GM23338 (cell line): Measurements from ENCODE around the gene ASTL. TPM values are rescaled to one million over a fixed set of nuclear protein-coding genes. Genes with fewer than 3 reads are reported as not detected.
A peak's percentile ranks its signal among the peaks of the same experiment; 100 is the strongest.

Experiments
- ATAC-seq: fragments of 200-7000 bp; cut with Tn5 transposase; 3 replicates; pipeline ENCODE4 v1.9.1; 2020
- DNase-seq: peaks from one replicate; pipeline ENCODE4 v3.0.0-alpha.2; 2015; ENCODE audit warnings: low spot score
- H2AFZ ChIP-seq: fragments of 200-600 bp; sonication (generic); 2 replicates; pipeline ENCODE4 v1.8.0; 2016; ENCODE audit warnings: antibody characterized with exemption, mild to moderate bottlenecking, moderate library complexity
- H3F3A ChIP-seq: fragments of 200-600 bp; sonication (generic); replicated peaks from 2 replicates; pipeline ENCODE4 v1.8.0; 2017; ENCODE audit warnings: antibody characterized with exemption, mixed run types, low read depth
- H3K27ac ChIP-seq: fragments of 200-600 bp; sonication (generic); 2 replicates; pipeline ENCODE4 v1.6.1; 2016; ENCODE audit warnings: low read depth
- H3K27me3 ChIP-seq: fragments of 200-600 bp; sonication (generic); 2 replicates; pipeline ENCODE4 v1.8.0; 2016; ENCODE audit warnings: mild to moderate bottlenecking, mixed run types, moderate library complexity; ENCODE audit not compliant: insufficient read depth
- H3K36me3 ChIP-seq: fragments of 200-600 bp; sonication (generic); 2 replicates; pipeline ENCODE4 v1.8.0; 2016; ENCODE audit warnings: mild to moderate bottlenecking; ENCODE audit not compliant: insufficient read depth
- H3K4me1 ChIP-seq: fragments of 200-600 bp; sonication (generic); 2 replicates; pipeline ENCODE4 v1.8.0; 2016; ENCODE audit warnings: mild to moderate bottlenecking, moderate library complexity; ENCODE audit not compliant: insufficient read depth
- H3K4me2 ChIP-seq: fragments of 200-600 bp; sonication (generic); 2 replicates; pipeline ENCODE4 v1.7.1; 2017; ENCODE audit warnings: mixed run types
- H3K4me3 ChIP-seq: fragments of 200-600 bp; sonication (generic); 2 replicates; pipeline ENCODE4 v1.6.1; 2016; ENCODE audit warnings: mixed run types
- H3K79me2 ChIP-seq: fragments of 200-600 bp; sonication (generic); replicated peaks from 2 replicates; pipeline ENCODE4 v1.8.0; 2017; ENCODE audit warnings: mild to moderate bottlenecking; ENCODE audit not compliant: insufficient read depth
- H3K9me2 ChIP-seq: fragments of 200-600 bp; sonication (generic); 2 replicates; pipeline ENCODE4 v1.8.0; 2017; ENCODE audit not compliant: insufficient read depth
- H4K20me1 ChIP-seq: fragments of 200-600 bp; sonication (generic); replicated peaks from 2 replicates; pipeline ENCODE4 v1.8.0; 2017; ENCODE audit warnings: mild to moderate bottlenecking; ENCODE audit not compliant: insufficient read depth
- H3K27ac Mint-ChIP-seq: 2 replicates; pipeline ENCODE4 v1.8.0; 2020; ENCODE audit warnings: inconsistent platforms, mild to moderate bottlenecking, moderate library complexity, mixed read lengths
- H3K27me3 Mint-ChIP-seq: 3 replicates; pipeline ENCODE4 v1.8.0; 2022; ENCODE audit warnings: low read depth, mild to moderate bottlenecking, moderate library complexity, mixed read lengths, inconsistent platforms; ENCODE audit not compliant: insufficient read depth, poor library complexity
- H3K36me3 Mint-ChIP-seq: 3 replicates; pipeline ENCODE4 v1.8.0; 2021; ENCODE audit warnings: low read depth, mild to moderate bottlenecking, inconsistent platforms, moderate library complexity, mixed read lengths
- H3K4me1 Mint-ChIP-seq: 3 replicates; pipeline ENCODE4 v1.8.0; 2020; ENCODE audit warnings: mild to moderate bottlenecking, inconsistent platforms, mixed read lengths
- H3K4me3 Mint-ChIP-seq: 3 replicates; pipeline ENCODE4 v1.8.0; 2021; ENCODE audit warnings: moderate library complexity, mild to moderate bottlenecking, inconsistent platforms, mixed read lengths
- H3K9me3 Mint-ChIP-seq: 3 replicates; pipeline ENCODE4 v1.8.0; 2020; ENCODE audit warnings: moderate library complexity, mild to moderate bottlenecking, inconsistent platforms, mixed read lengths
- EZH2 ChIP-seq: fragments of 200-600 bp; sonication (generic); IDR thresholded peaks from one replicate; pipeline ENCODE4 v1.8.0; 2017; ENCODE audit warnings: antibody characterized with exemption, mild to moderate bottlenecking, low read depth; ENCODE audit not compliant: unreplicated experiment
- EZH2phosphoT487 ChIP-seq: fragments of 200-600 bp; sonication (generic); IDR thresholded peaks from one replicate; pipeline ENCODE4 v1.8.1; 2018; ENCODE audit warnings: antibody characterized with exemption; ENCODE audit not compliant: unreplicated experiment
- JUNB ChIP-seq: IDR thresholded peaks from one replicate; pipeline ENCODE4 v1.6.1; 2016; ENCODE audit warnings: antibody characterized with exemption; ENCODE audit not compliant: unreplicated experiment
- POLR2AphosphoS5 ChIP-seq: IDR thresholded peaks from 2 replicates; pipeline ENCODE4 v1.6.1; 2016; ENCODE audit warnings: antibody characterized with exemption, low read depth
- REST ChIP-seq: IDR thresholded peaks from one replicate; pipeline ENCODE4 v1.6.1; 2018; ENCODE audit warnings: antibody characterized with exemption; ENCODE audit not compliant: unreplicated experiment
- STAT1 ChIP-seq: IDR thresholded peaks from one replicate; pipeline ENCODE4 v1.6.1; 2016; ENCODE audit warnings: antibody characterized with exemption; ENCODE audit not compliant: unreplicated experiment
- ZNF114 ChIP-seq: fragments of 250-450 bp; sonication (Bioruptor Pico); IDR thresholded peaks from 2 replicates; pipeline ENCODE4 v1.5.0; 2020; ENCODE audit warnings: mild to moderate bottlenecking, moderate library complexity
- ZNF331 ChIP-seq: fragments of 250-450 bp; sonication (Bioruptor Pico); IDR thresholded peaks from 2 replicates; pipeline ENCODE4 v1.5.0; 2020; ENCODE audit warnings: low read depth, mild to moderate bottlenecking, moderate library complexity
- polyA plus RNA-seq: library from polyadenylated mRNA; unstranded; fragments of >200 nt; fragmentation: Nextera tagmentation; extraction: Ambion mirVana; gene quantifications from 2 replicates; pipeline ENCODE4 v1.2.1, GENCODE V29; 2016
- total RNA-seq: library from RNA; depleted of rRNA; stranded (reverse); fragments of >200 nt; shearing (Covaris generic); gene quantifications from 2 replicates; pipeline ENCODE4 v1.2.3, GENCODE V29; 2014
- TF ChIP-seq, protein P1 (sequence below): IDR thresholded peaks from 2 replicates; pipeline ENCODE4 v1.6.1; 2016; ENCODE audit warnings: antibody characterized with exemption
- TF ChIP-seq, protein P2 (sequence below), 2 experiments: fragments of 200-600 bp in 1 of 2; sonication (generic) in 1 of 2; conservative IDR thresholded peaks; 2 replicates each; pipeline versions ENCODE4 v1.5.1 to v1.6.1; 2016 to 2017; ENCODE audit warnings: antibody characterized with exemption in 2 of 2, low read depth in 2 of 2, mild to moderate bottlenecking in 2 of 2, moderate library complexity in 1 of 2

Gene ASTL
- total and polyA plus RNA-seq, 2 experiments from 2014 or later, result 0.23 TPM; not detected in 1

- Histone ChIP-seq H3F3A (no peaks in the 10 kb centered on the region), H3K27me3 (peaks cover 27% of the 10 kb centered on the region), H3K4me2 (no peak overlapping the region), H2AFZ (no peak overlapping the region), H3K4me1 (peaks cover 18% of the 10 kb centered on the region), H3K79me2 (no peaks in the 10 kb centered on the region), H4K20me1 (no peaks in the 10 kb centered on the region), H3K27ac (no peak overlapping the region), H3K4me3 (no peak overlapping the region), H3K36me3 (no peaks in the 10 kb centered on the region), H3K9me2 (no peaks in the 10 kb centered on the region)
- Mint-ChIP-seq H3K4me1 (peaks cover 32% of the 10 kb centered on the region), H3K27me3 (peaks cover 29% of the 10 kb centered on the region), H3K9me3 (peaks cover 4% of the 10 kb centered on the region; the same call in 2 of the 3 replicates), H3K36me3 (no peaks in the 10 kb centered on the region), H3K4me3 (no peak overlapping the region), H3K27ac (no peak overlapping the region)
- TF ChIP-seq ZNF331 (CRISPR knock-in tag), result no peak
- no peak for TF ChIP-seq EZH2phosphoT487
- TF ChIP-seq, protein P1, sequence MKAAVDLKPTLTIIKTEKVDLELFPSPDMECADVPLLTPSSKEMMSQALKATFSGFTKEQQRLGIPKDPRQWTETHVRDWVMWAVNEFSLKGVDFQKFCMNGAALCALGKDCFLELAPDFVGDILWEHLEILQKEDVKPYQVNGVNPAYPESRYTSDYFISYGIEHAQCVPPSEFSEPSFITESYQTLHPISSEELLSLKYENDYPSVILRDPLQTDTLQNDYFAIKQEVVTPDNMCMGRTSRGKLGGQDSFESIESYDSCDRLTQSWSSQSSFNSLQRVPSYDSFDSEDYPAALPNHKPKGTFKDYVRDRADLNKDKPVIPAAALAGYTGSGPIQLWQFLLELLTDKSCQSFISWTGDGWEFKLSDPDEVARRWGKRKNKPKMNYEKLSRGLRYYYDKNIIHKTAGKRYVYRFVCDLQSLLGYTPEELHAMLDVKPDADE, result no peak
- TF ChIP-seq POLR2AphosphoS5, result no peak
- no peak for TF ChIP-seq ZNF114 (CRISPR knock-in tag)
- no peak for TF ChIP-seq JUNB
- TF ChIP-seq, protein P2, sequence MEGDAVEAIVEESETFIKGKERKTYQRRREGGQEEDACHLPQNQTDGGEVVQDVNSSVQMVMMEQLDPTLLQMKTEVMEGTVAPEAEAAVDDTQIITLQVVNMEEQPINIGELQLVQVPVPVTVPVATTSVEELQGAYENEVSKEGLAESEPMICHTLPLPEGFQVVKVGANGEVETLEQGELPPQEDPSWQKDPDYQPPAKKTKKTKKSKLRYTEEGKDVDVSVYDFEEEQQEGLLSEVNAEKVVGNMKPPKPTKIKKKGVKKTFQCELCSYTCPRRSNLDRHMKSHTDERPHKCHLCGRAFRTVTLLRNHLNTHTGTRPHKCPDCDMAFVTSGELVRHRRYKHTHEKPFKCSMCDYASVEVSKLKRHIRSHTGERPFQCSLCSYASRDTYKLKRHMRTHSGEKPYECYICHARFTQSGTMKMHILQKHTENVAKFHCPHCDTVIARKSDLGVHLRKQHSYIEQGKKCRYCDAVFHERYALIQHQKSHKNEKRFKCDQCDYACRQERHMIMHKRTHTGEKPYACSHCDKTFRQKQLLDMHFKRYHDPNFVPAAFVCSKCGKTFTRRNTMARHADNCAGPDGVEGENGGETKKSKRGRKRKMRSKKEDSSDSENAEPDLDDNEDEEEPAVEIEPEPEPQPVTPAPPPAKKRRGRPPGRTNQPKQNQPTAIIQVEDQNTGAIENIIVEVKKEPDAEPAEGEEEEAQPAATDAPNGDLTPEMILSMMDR (conservative IDR thresholded peaks at IDR 0.05; ENCODE audit: low read depth in 2 of 2), result peak; percentile 62 to 63
- no peak for TF ChIP-seq STAT1
- ATAC-seq (peak; percentile 2; the same call in 2 of the 3 replicates), DNase-seq (peak; percentile 57)
Observed at GRCh38 chr2:96113367-96113677, 25.0 kb downstream of the ASTL start.

GRCh38 chr2:96112501-96113366, 25.6 kb downstream of the ASTL start:
- Mint-ChIP-seq H3K9me3 (peaks cover 4% of the 10 kb centered on the region; the same call in 2 of the 3 replicates), H3K27ac (no peak overlapping the region), H3K27me3 (peaks cover 27% of the 10 kb centered on the region), H3K4me1 (peaks cover 37% of the 10 kb centered on the region), H3K4me3 (no peak overlapping the region), H3K36me3 (no peaks in the 10 kb centered on the region)
- Histone ChIP-seq H3K4me3 (no peak overlapping the region), H3F3A (no peaks in the 10 kb centered on the region), H3K27me3 (peaks cover 22% of the 10 kb centered on the region), H4K20me1 (no peaks in the 10 kb centered on the region), H3K27ac (no peak overlapping the region), H3K36me3 (no peaks in the 10 kb centered on the region), H2AFZ (no peak overlapping the region), H3K79me2 (no peaks in the 10 kb centered on the region), H3K4me2 (no peak overlapping the region), H3K4me1 (peaks cover 24% of the 10 kb centered on the region), H3K9me2 (no peaks in the 10 kb centered on the region)
- DNase-seq (no peak), ATAC-seq (no peak)
- TF ChIP-seq REST (no peak), POLR2AphosphoS5 (no peak), EZH2phosphoT487 (no peak), ZNF331 (CRISPR knock-in tag) (no peak), EZH2 (no peak)
- TF ChIP-seq, protein P2 (conservative IDR thresholded peaks at IDR 0.05; ENCODE audit: low read depth in 2 of 2), result no peak
